ENCODE results near the gene CDKL5. TPM values are rescaled to one million over a fixed set of nuclear protein-coding genes. Genes with fewer than 3 reads are reported as not detected.

CDKL5 gene
- total RNA-seq, 1 donor: 3.7 TPM

GRCh38 chrX:18654875-18655836 lies 229.7 kb downstream of the CDKL5 start:
- no peak for DNase-seq (ENCODE audit: low read depth)
- no peak overlapping the region for H3K4me3 ChIP-seq (ENCODE audit: low read depth, low read length)
- TF ChIP-seq, protein P1, sequence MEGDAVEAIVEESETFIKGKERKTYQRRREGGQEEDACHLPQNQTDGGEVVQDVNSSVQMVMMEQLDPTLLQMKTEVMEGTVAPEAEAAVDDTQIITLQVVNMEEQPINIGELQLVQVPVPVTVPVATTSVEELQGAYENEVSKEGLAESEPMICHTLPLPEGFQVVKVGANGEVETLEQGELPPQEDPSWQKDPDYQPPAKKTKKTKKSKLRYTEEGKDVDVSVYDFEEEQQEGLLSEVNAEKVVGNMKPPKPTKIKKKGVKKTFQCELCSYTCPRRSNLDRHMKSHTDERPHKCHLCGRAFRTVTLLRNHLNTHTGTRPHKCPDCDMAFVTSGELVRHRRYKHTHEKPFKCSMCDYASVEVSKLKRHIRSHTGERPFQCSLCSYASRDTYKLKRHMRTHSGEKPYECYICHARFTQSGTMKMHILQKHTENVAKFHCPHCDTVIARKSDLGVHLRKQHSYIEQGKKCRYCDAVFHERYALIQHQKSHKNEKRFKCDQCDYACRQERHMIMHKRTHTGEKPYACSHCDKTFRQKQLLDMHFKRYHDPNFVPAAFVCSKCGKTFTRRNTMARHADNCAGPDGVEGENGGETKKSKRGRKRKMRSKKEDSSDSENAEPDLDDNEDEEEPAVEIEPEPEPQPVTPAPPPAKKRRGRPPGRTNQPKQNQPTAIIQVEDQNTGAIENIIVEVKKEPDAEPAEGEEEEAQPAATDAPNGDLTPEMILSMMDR (IDR thresholded peaks at IDR 0.05; ENCODE audit: insufficient read depth, low read length): no peak

DNA sequence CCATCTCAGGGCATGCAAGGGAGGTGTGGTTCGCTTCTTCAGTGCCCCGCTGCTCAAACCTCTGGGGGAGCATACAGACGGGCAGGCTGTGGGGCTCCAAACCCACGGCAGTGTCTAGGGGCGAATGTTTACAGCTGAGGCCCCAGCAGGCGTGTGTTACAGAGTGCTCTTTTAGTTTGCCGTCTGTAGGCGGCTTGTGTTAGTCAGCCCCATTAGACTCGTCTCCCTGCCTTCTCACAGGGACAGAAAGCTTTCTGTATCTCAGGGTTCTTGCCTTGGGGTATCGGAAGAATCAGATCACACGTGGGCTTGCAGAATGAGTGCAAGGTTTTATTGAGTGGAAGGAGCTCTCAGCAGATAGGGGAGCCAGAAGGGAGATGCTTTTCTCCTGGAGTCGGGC lies 235.9 kb downstream of the CDKL5 start:
- no peak overlapping the region for H3K4me3 ChIP-seq (ENCODE audit: low read depth, low read length)
- TF ChIP-seq, protein P1 (IDR thresholded peaks at IDR 0.05; ENCODE audit: insufficient read depth, low read length): no peak
- no peak for DNase-seq (ENCODE audit: low read depth)

DNA sequence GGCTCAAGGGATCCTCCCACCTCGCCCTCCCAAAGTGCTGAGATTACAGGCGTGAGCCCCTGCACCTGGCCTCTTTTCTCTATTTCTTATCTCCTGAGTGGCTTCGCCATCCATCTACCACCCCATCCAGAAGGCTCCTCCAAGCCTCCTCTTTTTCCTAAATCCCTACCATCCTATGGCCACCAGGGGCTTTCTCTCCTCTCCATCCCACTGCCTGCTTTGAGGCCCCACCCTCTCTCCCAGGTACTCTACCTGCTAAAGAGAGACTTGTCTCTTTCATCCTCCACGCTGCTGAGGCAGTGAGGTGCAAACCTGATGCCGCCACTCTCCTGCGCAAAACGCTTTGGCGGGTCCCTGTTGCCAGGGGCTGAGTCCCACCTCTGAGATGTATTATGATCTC lies 239.5 kb downstream of the CDKL5 start:
- no peak overlapping the region for H3K4me3 ChIP-seq (ENCODE audit: low read depth, low read length)
- DNase-seq (ENCODE audit: low read depth): no peak
- TF ChIP-seq, protein P1 (IDR thresholded peaks at IDR 0.05; ENCODE audit: insufficient read depth, low read length): no peak

GRCh38 chrX:18666614-18667013 lies 241.2 kb downstream of the CDKL5 start:
- no peak for DNase-seq (ENCODE audit: low read depth)
- TF ChIP-seq, protein P1 (IDR thresholded peaks at IDR 0.05; ENCODE audit: insufficient read depth, low read length): no peak
- H3K4me3 ChIP-seq (ENCODE audit: low read depth, low read length): no peak overlapping the region

DNA sequence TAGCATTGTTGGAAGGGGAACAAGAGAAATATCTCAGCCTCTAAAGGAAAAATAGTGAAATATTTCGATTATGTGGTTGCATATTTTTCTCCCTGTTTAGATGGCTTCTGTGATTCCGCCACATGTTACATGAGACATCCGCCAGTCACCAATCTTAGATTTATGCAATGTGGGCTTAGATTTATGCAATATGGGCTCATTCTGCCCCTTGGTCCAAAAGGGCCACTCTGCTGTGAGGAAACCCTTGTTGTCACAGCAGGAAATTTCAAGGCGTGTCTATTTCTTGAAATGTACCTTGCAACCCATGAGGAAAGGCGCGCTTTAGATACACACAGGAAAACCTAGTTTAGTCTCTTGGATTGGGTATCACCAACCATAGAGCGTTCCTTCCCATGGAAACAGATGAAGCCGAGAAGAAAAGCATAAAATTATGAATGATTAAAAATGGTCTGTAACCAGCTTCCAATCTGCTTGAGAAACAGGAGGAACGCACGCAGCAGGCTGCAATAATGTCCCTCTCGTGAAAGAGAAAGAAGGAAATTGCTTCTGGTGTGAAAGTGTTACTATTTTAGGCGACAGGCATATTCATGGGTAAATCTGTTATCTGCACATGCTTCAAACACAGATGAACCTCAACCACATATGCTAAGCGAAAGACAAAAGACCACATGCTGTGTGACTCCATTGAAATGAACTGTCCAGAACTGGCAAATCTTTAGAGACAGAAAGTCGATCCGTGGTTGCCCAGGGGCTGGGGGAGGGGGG lies 242.8 kb downstream of the CDKL5 start:
- no peak for DNase-seq (ENCODE audit: low read depth)
- H3K4me3 ChIP-seq (ENCODE audit: low read depth, low read length): no peak overlapping the region
- TF ChIP-seq, protein P1 (IDR thresholded peaks at IDR 0.05; ENCODE audit: insufficient read depth, low read length): no peak

- TF ChIP-seq, protein P1 (IDR thresholded peaks at IDR 0.05; ENCODE audit: insufficient read depth, low read length): no peak
- H3K4me3 ChIP-seq (ENCODE audit: low read depth, low read length): no peak within 1 kb of the TSS
- no peak for DNase-seq (ENCODE audit: low read depth)
These were observed 246.6 kb downstream of the CDKL5 start, which contains the start of gene RS1 for GRCh38 chrX:18672008-18672407. RS1 (minus strand) TSS chrX:18672108; CDS start chrX:18672068, 40 bp downstream.
